IMR-90 (cell line): Measurements from ENCODE around the gene GGTA1. TPM values are rescaled to one million over a fixed set of nuclear protein-coding genes. Genes with fewer than 3 reads are reported as not detected.

ENCODE experiments used
- ATAC-seq: fragments of 200-7000 bp; cut with Tn5 transposase; 2 replicates; pipeline ENCODE4 v1.9.1; 2020; ENCODE audit warnings: low read depth, mild to moderate bottlenecking, moderate library complexity
- BruUV-seq: library from RNA; stranded (reverse); fragments of 400-500 nt; replicated peaks from 2 replicates; lab custom pipeline; 2021; lab: Mats Ljungman, UMichigan
- CTCF ChIA-PET: fragments of 300-600 bp; formaldehyde crosslinking; extraction: SDS; loops from one replicate; lab custom pipeline; 2021; ENCODE audit warnings: antibody characterized with exemption; lab: Yijun Ruan, JAX
- POLR2A ChIA-PET: fragments of 300-600 bp; sonication (Branson Sonifier 250); formaldehyde crosslinking; loops from one replicate; lab custom pipeline; 2022; ENCODE audit warnings: antibody characterized with exemption; ENCODE audit not compliant: unreplicated experiment; lab: Charles Lee
- DNase-seq: peaks from one replicate; pipeline ENCODE4 v3.0.0; 2013
- H2AFZ ChIP-seq: replicated peaks from 2 replicates; pipeline ENCODE3; 2013; ENCODE audit warnings: low read length, mild to moderate bottlenecking; ENCODE audit not compliant: poor library complexity
- H2AK5ac ChIP-seq: 2 replicates; pipeline ENCODE4 v1.6.1; 2013; ENCODE audit warnings: low read depth, low read length, inconsistent platforms
- H2AK9ac ChIP-seq: replicated peaks from 2 replicates; pipeline ENCODE3; 2013; ENCODE audit warnings: mild to moderate bottlenecking, low read depth, low read length, moderate library complexity; ENCODE audit not compliant: poor library complexity
- H2BK120ac ChIP-seq: 2 replicates; pipeline ENCODE4 v1.6.1; 2013; ENCODE audit warnings: low read depth, low read length, inconsistent platforms
- H2BK15ac ChIP-seq: 3 replicates; pipeline ENCODE4 v1.6.1; 2013; ENCODE audit warnings: low read depth, low read length, inconsistent platforms
- H2BK20ac ChIP-seq: 2 replicates; pipeline ENCODE4 v1.6.1; 2013; ENCODE audit warnings: low read depth, mild to moderate bottlenecking, inconsistent platforms, low read length, moderate library complexity
- H2BK5ac ChIP-seq: 2 replicates; pipeline ENCODE4 v1.6.1; 2013; ENCODE audit warnings: mild to moderate bottlenecking, low read depth, low read length, inconsistent platforms; ENCODE audit not compliant: poor library complexity, severe bottlenecking
- H3K14ac ChIP-seq: replicated peaks from 2 replicates; pipeline ENCODE4 v1.6.1; 2013; ENCODE audit warnings: low read depth, low read length, inconsistent platforms
- H3K18ac ChIP-seq: 2 replicates; pipeline ENCODE4 v1.6.1; 2013; ENCODE audit warnings: low read depth, low read length, control low read depth
- H3K23ac ChIP-seq: 2 replicates; pipeline ENCODE4 v1.6.1; 2013; ENCODE audit warnings: low read depth, low read length, inconsistent platforms
- H3K27ac ChIP-seq: 2 replicates; pipeline ENCODE4 v1.5.1; 2013; ENCODE audit warnings: mild to moderate bottlenecking, control low read depth, low read length; ENCODE audit not compliant: insufficient read depth
- H3K27me3 ChIP-seq: 2 replicates; pipeline ENCODE4 v1.6.1; 2013; ENCODE audit warnings: low read length; ENCODE audit not compliant: control insufficient read depth, insufficient read depth
- H3K36me3 ChIP-seq: 2 replicates; pipeline ENCODE4 v1.6.1; 2013; ENCODE audit warnings: low read length, mixed read lengths; ENCODE audit not compliant: control insufficient read depth, insufficient read depth
- H3K4ac ChIP-seq: 2 replicates; pipeline ENCODE4 v1.6.1; 2013; ENCODE audit warnings: low read depth, low read length, inconsistent platforms
- H3K4me1 ChIP-seq: 2 replicates; pipeline ENCODE4 v1.6.1; 2013; ENCODE audit warnings: low read length, mixed read lengths; ENCODE audit not compliant: control insufficient read depth, insufficient read depth
- H3K4me2 ChIP-seq: 2 replicates; pipeline ENCODE4 v1.6.1; 2013; ENCODE audit warnings: low read depth, mild to moderate bottlenecking, control low read depth, low read length, moderate library complexity
- H3K4me3 ChIP-seq: 2 replicates; pipeline ENCODE4 v1.5.1; 2013; ENCODE audit warnings: low read depth, mild to moderate bottlenecking, control low read depth, low read length, moderate library complexity; ENCODE audit not compliant: insufficient read depth
- H3K56ac ChIP-seq: 2 replicates; pipeline ENCODE4 v1.6.1; 2013; ENCODE audit warnings: low read length, inconsistent platforms; ENCODE audit not compliant: insufficient read depth; ENCODE audit errors: extremely low read depth
- H3K79me1 ChIP-seq, 2 experiments: 2 replicates each; pipeline ENCODE4 v1.6.1; 2013; ENCODE audit warnings: low read length in 2 of 2, inconsistent platforms in 1 of 2, low read depth in 1 of 2
- H3K9ac ChIP-seq: 2 replicates; pipeline ENCODE4 v1.6.1; 2013; ENCODE audit warnings: low read depth, low read length, control low read depth
- H3K9me1 ChIP-seq: 2 replicates; pipeline ENCODE4 v1.6.1; 2013; ENCODE audit warnings: low read length, inconsistent platforms; ENCODE audit not compliant: insufficient read depth
- H3K9me3 ChIP-seq: 2 replicates; pipeline ENCODE4 v1.6.1; 2013; ENCODE audit warnings: low read length; ENCODE audit not compliant: control insufficient read depth, insufficient read depth
- H4K20me1 ChIP-seq: 2 replicates; pipeline ENCODE4 v1.6.1; 2013; ENCODE audit warnings: low read length, inconsistent platforms; ENCODE audit not compliant: insufficient read depth
- H4K5ac ChIP-seq: 2 replicates; pipeline ENCODE4 v1.6.1; 2013; ENCODE audit warnings: mild to moderate bottlenecking, low read depth, low read length, control low read depth
- H4K8ac ChIP-seq, 2 experiments: 2 replicates each; pipeline ENCODE4 v1.6.1; 2013; ENCODE audit warnings: low read depth in 2 of 2, low read length in 2 of 2, control low read depth in 1 of 2, inconsistent platforms in 1 of 2
- H4K91ac ChIP-seq: 2 replicates; pipeline ENCODE4 v1.6.1; 2013; ENCODE audit warnings: low read depth, low read length, inconsistent platforms; ENCODE audit not compliant: insufficient read depth
- CEBPB ChIP-seq: IDR thresholded peaks from 2 replicates; pipeline ENCODE4 v1.6.1; 2012; ENCODE audit warnings: low read depth, low read length, improper control_type of control experiment
- CHD1 ChIP-seq: IDR thresholded peaks from 2 replicates; pipeline ENCODE4 v1.6.1; 2012; ENCODE audit warnings: low read depth, low read length, improper control_type of control experiment
- FOS ChIP-seq: fragments of 150-350 bp; IDR thresholded peaks from 2 replicates; pipeline ENCODE4 v1.6.1; 2016; ENCODE audit warnings: low read depth, low read length
- MAFK ChIP-seq: IDR thresholded peaks from 2 replicates; pipeline ENCODE4 v1.6.1; 2012; ENCODE audit warnings: low read depth, low read length, improper control_type of control experiment
- MAZ ChIP-seq: IDR thresholded peaks from 2 replicates; pipeline ENCODE4 v1.6.1; 2012; ENCODE audit warnings: low read depth, mild to moderate bottlenecking, low read length, improper control_type of control experiment, moderate library complexity, borderline replicate concordance
- MXI1 ChIP-seq: IDR thresholded peaks from 2 replicates; pipeline ENCODE4 v1.6.1; 2012; ENCODE audit warnings: low read depth, mild to moderate bottlenecking, low read length, moderate library complexity, borderline replicate concordance
- POLR2A ChIP-seq: IDR thresholded peaks from 2 replicates; pipeline ENCODE4 v1.6.1; 2012; ENCODE audit warnings: mild to moderate bottlenecking, low read depth, low read length
- RAD21 ChIP-seq: IDR thresholded peaks from 2 replicates; pipeline ENCODE4 v1.6.1; 2012; ENCODE audit warnings: low read length, improper control_type of control experiment
- RCOR1 ChIP-seq: IDR thresholded peaks from 2 replicates; pipeline ENCODE4 v1.6.1; 2012; ENCODE audit warnings: mild to moderate bottlenecking, low read length, improper control_type of control experiment; ENCODE audit not compliant: insufficient replicate concordance
- RFX5 ChIP-seq: IDR thresholded peaks from 2 replicates; pipeline ENCODE4 v1.8.0; 2012; ENCODE audit warnings: low read depth, mild to moderate bottlenecking, low read length, moderate library complexity
- SMC3 ChIP-seq: fragments of 150-350 bp; IDR thresholded peaks from 2 replicates; pipeline ENCODE4 v1.6.1; 2016; ENCODE audit warnings: low read depth, mild to moderate bottlenecking, antibody characterized with exemption, low read length, moderate library complexity
- dilution Hi-C: fragments of 300-500 bp; cut with HindIII; formaldehyde crosslinking; loops from one replicate; pipeline ENCODE4 v1.14.3; 2018; ENCODE audit warnings: low sequenced_read_pairs; ENCODE audit not compliant: unreplicated experiment
- in situ Hi-C: fragments of 300-500 bp; cut with MboI; formaldehyde crosslinking; loops from 3 replicates; pipeline ENCODE4 v1.14.3; 2019; ENCODE audit warnings: low sequenced_read_pairs, inconsistent platforms, mixed read lengths
- intact Hi-C: fragments of 100-400 bp; cut with micrococcal nuclease; formaldehyde crosslinking; loops from 2 replicates; pipeline ENCODE4 v1.10.0; 2022
- polyA plus RNA-seq, 3 experiments: library from polyadenylated mRNA; depleted of rRNA; stranded (reverse); fragments of >200 nt; gene quantifications; 2 replicates each; pipeline ENCODE4 v1.2.3, GENCODE V29; 2012; ENCODE audit warnings: low replicate concordance in 1 of 3
- total RNA-seq: library from RNA; depleted of rRNA; stranded (reverse); fragments of >200 nt; gene quantifications from 2 replicates; pipeline ENCODE4 v1.2.3, GENCODE V29; 2012
- TF ChIP-seq, protein P1 (sequence below): fragments of 150-350 bp; IDR thresholded peaks from 2 replicates; pipeline ENCODE4 v1.6.1; 2016; ENCODE audit warnings: low read depth, mild to moderate bottlenecking, low read length, moderate library complexity, borderline replicate concordance
- TF ChIP-seq, protein P2 (sequence below): fragments of 150-350 bp; IDR thresholded peaks from 2 replicates; pipeline ENCODE4 v1.6.1; 2017; ENCODE audit warnings: mild to moderate bottlenecking, antibody characterized with exemption, low read length, low read depth

Gene GGTA1
- total and polyA plus RNA-seq, 2 of the 4 experiments (the other 2 are of a cell fraction), result not detected

DNA sequence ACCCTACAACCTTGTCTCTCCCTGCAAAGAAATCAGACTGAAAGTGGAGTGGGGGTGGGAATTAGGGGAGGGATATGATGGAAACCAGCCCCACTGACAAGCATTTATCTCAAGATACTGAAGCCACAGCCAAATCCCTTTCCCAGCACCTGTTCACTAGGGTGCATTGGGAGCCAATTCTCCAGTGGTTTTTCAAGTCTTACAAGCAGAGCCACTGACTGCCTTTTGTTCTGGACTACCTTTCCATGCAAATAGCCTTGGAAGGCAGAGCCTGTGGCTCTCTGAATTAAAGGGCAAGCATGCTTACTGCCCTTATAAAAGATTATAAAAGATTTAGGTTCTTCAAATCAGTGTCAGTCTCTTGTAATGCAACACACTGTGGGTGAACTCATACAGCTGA lies 8.8 kb upstream of the GGTA1 start:
- Histone ChIP-seq H3K9me3 (no peaks in the 10 kb centered on the region), H3K4me1 (no peaks in the 10 kb centered on the region), H3K4me3 (no peak overlapping the region), H3K79me1 (no peaks in the 10 kb centered on the region), H2BK5ac (no peak overlapping the region), H2BK15ac (no peak overlapping the region), H2AFZ (no peak overlapping the region), H3K18ac (no peak overlapping the region), H3K27me3 (peaks cover 35% of the 10 kb centered on the region), H3K56ac (no peak overlapping the region), H4K20me1 (no peaks in the 10 kb centered on the region), H2BK120ac (no peak overlapping the region), H3K4me2 (no peak overlapping the region), H4K8ac (no peak overlapping the region), H2AK5ac (no peak overlapping the region), H3K4ac (no peak overlapping the region), H4K91ac (no peak overlapping the region), H2AK9ac (no peak overlapping the region), H4K5ac (no peak overlapping the region), H3K9me1 (no peaks in the 10 kb centered on the region), H3K9ac (no peak overlapping the region), H3K27ac (no peak overlapping the region), H3K14ac (no peak overlapping the region), H2BK20ac (no peak overlapping the region), H3K23ac (no peak overlapping the region), H3K36me3 (no peaks in the 10 kb centered on the region)
- intact Hi-C loops (no loop called here), in situ Hi-C loops (no loop called here), dilution Hi-C loops (no loop called here)
- DNase-seq (no peak), ATAC-seq (no peak)
- ChIA-PET CTCF (no interaction called here), POLR2A (no interaction called here)
- TF ChIP-seq POLR2A (no peak), MAZ (no peak), RFX5 (no peak), MXI1 (no peak), RAD21 (no peak), CEBPB (no peak), CHD1 (no peak), MAFK (no peak), RCOR1 (no peak), FOS (no peak), SMC3 (no peak)
- TF ChIP-seq, protein P1, sequence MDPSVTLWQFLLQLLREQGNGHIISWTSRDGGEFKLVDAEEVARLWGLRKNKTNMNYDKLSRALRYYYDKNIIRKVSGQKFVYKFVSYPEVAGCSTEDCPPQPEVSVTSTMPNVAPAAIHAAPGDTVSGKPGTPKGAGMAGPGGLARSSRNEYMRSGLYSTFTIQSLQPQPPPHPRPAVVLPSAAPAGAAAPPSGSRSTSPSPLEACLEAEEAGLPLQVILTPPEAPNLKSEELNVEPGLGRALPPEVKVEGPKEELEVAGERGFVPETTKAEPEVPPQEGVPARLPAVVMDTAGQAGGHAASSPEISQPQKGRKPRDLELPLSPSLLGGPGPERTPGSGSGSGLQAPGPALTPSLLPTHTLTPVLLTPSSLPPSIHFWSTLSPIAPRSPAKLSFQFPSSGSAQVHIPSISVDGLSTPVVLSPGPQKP, result no peak
- TF ChIP-seq, protein P2, sequence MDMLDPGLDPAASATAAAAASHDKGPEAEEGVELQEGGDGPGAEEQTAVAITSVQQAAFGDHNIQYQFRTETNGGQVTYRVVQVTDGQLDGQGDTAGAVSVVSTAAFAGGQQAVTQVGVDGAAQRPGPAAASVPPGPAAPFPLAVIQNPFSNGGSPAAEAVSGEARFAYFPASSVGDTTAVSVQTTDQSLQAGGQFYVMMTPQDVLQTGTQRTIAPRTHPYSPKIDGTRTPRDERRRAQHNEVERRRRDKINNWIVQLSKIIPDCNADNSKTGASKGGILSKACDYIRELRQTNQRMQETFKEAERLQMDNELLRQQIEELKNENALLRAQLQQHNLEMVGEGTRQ, result no peak
- no TSS peak for BruUV-seq
